Activated CD4-positive, alpha-beta T cell treated with anti-CD3 and anti-CD28 coated beads, Interleukin-2, amount 10 ng/mL, durations not matched to agents 24 days and 14 days (primary cell): Measurements from ENCODE around the gene NOP16. TPM values are rescaled to one million over a fixed set of nuclear protein-coding genes. Genes with fewer than 3 reads are reported as not detected.

ENCODE experiments used
- DNase-seq: peaks from one replicate; pipeline ENCODE4 v3.0.0; 2022
- H3K27ac Mint-ChIP-seq: one replicate; pipeline ENCODE4 v1.8.0; 2022; ENCODE audit warnings: mild to moderate bottlenecking, mixed read lengths
- H3K27me3 Mint-ChIP-seq: one replicate; pipeline ENCODE4 v1.8.0; 2022; ENCODE audit warnings: mixed read lengths
- H3K36me3 Mint-ChIP-seq: one replicate; pipeline ENCODE4 v1.8.0; 2022; ENCODE audit warnings: low read depth, mild to moderate bottlenecking, mixed read lengths
- H3K4me1 Mint-ChIP-seq: one replicate; pipeline ENCODE4 v1.8.0; 2021; ENCODE audit warnings: mixed read lengths
- H3K4me3 Mint-ChIP-seq: one replicate; pipeline ENCODE4 v1.8.0; 2022; ENCODE audit warnings: mild to moderate bottlenecking, moderate library complexity, mixed read lengths
- H3K9me3 Mint-ChIP-seq: one replicate; pipeline ENCODE4 v1.8.0; 2021; ENCODE audit warnings: mixed read lengths
- intact Hi-C: fragments of 100-400 bp; cut with micrococcal nuclease; formaldehyde crosslinking; loops from one replicate; pipeline ENCODE4 v1.15.1; 2023
- total RNA-seq: library from RNA; stranded (reverse); gene quantifications from 2 replicates; pipeline ENCODE4 v1.2.3, GENCODE V29; 2022

NOP16 gene
- total RNA-seq, 1 donor from 2014 or later: 109 TPM

DNA sequence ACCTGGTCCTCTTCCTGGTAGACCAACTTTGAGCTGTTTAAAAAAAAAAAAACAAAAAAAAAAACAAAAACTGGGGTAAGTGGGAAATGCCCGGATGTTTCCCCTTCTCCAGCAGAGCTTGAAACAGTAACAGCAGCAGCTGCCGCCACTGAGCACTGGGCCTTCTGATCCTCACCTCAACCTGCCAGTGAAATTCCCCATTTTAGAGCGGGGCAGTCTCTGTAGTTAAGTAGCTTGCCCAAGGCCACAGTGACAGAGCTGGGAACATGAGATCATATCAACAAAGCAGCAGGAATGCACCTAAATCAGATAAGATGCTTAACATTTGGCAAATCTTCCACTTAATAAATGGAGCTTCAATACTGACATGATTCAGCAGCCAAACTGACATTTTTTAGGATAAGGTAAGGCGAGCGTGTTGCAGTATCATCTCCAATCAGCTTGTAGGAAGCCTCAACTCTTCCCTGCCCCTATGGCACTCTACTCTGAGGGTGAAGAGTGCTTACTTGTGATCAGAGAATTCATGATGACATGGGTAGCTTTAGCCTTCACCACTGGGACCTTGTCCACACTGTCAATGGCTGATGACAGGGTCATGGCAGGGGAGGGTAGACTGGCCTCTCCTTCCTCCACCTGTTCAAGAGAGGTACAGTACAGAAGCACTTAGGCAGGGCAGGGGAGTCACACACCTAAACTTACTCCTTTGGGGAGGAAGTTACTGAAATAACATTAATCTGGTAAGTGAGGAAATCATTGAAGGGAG lies 36.1 kb downstream of the NOP16 start:
- H3K4me1 Mint-ChIP-seq: peaks cover under 1% of the 10 kb centered on the region
- no peak for DNase-seq
- no peaks in the 10 kb centered on the region for H3K27me3 Mint-ChIP-seq
- no peak overlapping the region for H3K27ac Mint-ChIP-seq
- no peak overlapping the region for H3K4me3 Mint-ChIP-seq
- intact Hi-C loops: no loop called here
- H3K9me3 Mint-ChIP-seq: no peaks in the 10 kb centered on the region
- H3K36me3 Mint-ChIP-seq: peaks cover 66% of the 10 kb centered on the region

DNA sequence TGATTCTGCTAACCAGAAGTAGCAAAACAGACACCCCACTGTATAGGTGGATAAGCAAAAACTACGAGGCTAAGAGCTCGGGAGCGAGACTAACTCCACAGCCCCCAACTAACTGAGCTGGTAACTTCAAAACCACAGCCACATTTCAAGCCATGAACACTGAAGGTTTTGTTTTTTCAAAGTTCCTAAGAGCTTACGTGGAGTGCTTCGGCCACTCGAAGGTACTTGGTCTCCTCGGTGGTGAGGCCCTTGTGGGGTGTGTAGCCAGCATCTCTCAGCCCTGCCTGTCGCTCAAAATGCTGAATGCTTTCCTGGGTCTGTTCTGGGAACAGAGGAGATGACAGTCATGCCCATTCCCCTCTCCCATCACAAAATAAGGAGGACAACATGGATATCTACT lies 38.0 kb downstream of the NOP16 start:
- Mint-ChIP-seq H3K36me3 (peaks cover 72% of the 10 kb centered on the region), H3K27ac (no peak overlapping the region), H3K4me3 (no peak overlapping the region), H3K27me3 (no peaks in the 10 kb centered on the region), H3K9me3 (no peaks in the 10 kb centered on the region), H3K4me1 (no peaks in the 10 kb centered on the region)
- DNase-seq: no peak
- intact Hi-C loops: no loop called here

DNA sequence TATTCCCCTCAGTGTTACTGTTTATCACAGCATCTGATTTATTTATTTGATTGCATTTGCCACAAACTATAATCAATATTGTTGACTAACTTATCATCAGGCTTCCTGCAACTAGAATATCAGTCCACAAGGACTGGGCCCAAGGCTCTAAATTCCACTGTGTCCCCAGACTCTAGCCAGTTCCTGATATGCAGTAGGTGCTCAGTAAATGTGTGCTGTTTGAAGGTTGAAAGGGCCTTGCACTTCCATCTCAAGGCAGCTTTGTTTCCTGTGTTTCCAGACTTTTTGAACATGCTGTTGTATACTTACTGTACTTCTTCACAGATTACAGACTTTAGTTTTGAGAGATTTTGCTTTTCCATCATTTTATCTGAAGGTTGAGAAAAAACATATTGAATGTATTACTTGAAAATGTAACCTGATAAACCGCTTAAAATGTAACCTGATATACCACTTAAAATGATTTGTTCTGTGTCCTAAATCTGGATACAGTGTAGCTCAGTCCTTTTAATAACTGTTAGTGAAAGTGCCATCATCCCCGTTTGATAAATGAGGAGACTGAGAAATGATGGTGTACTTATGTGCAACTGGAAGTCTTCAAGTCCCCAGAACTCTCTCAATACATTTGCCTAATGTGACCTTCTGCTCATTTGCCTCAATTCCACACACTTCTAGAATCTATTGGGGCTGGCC lies 45.5 kb downstream of the NOP16 start:
- Mint-ChIP-seq H3K9me3 (no peaks in the 10 kb centered on the region), H3K27ac (no peak overlapping the region), H3K36me3 (peaks cover 30% of the 10 kb centered on the region), H3K4me3 (no peak overlapping the region), H3K27me3 (no peaks in the 10 kb centered on the region), H3K4me1 (no peaks in the 10 kb centered on the region)
- intact Hi-C loops: no loop called here
- no peak for DNase-seq

GRCh38 chr5:176342158-176342483 lies 46.3 kb downstream of the NOP16 start:
- H3K4me3 Mint-ChIP-seq: no peak overlapping the region
- H3K27ac Mint-ChIP-seq: no peak overlapping the region
- DNase-seq: no peak
- H3K27me3 Mint-ChIP-seq: no peaks in the 10 kb centered on the region
- intact Hi-C loops: no loop called here
- no peaks in the 10 kb centered on the region for H3K4me1 Mint-ChIP-seq
- peaks cover 32% of the 10 kb centered on the region for H3K36me3 Mint-ChIP-seq
- no peaks in the 10 kb centered on the region for H3K9me3 Mint-ChIP-seq

GRCh38 chr5:176341325-176342157 lies 46.9 kb downstream of the NOP16 start:
- Mint-ChIP-seq H3K4me1 (no peaks in the 10 kb centered on the region), H3K27ac (no peak overlapping the region), H3K4me3 (no peak overlapping the region), H3K36me3 (peaks cover 35% of the 10 kb centered on the region), H3K27me3 (no peaks in the 10 kb centered on the region), H3K9me3 (no peaks in the 10 kb centered on the region)
- intact Hi-C loops: no loop called here
- DNase-seq: no peak

- Mint-ChIP-seq H3K36me3 (peaks cover 31% of the 10 kb centered on the region), H3K27ac (no peak overlapping the region), H3K4me1 (no peaks in the 10 kb centered on the region), H3K9me3 (peaks cover 3% of the 10 kb centered on the region), H3K4me3 (no peak overlapping the region), H3K27me3 (no peaks in the 10 kb centered on the region)
- intact Hi-C loops: no loop called here
- no peak for DNase-seq
These were observed 49.1 kb downstream of the NOP16 start for GRCh38 chr5:176339304-176339703.

- Mint-ChIP-seq H3K4me3 (no peak overlapping the region), H3K36me3 (peaks cover 38% of the 10 kb centered on the region), H3K27ac (no peak overlapping the region), H3K9me3 (peaks cover 10% of the 10 kb centered on the region), H3K27me3 (no peaks in the 10 kb centered on the region), H3K4me1 (no peaks in the 10 kb centered on the region)
- intact Hi-C loops: no loop called here
- DNase-seq: no peak
These were observed 50.5 kb downstream of the NOP16 start for GRCh38 chr5:176337913-176338312.

- Mint-ChIP-seq H3K27me3 (no peaks in the 10 kb centered on the region), H3K4me1 (no peaks in the 10 kb centered on the region), H3K27ac (no peak overlapping the region), H3K4me3 (no peak overlapping the region), H3K36me3 (peaks cover 41% of the 10 kb centered on the region), H3K9me3 (peaks cover 10% of the 10 kb centered on the region)
- intact Hi-C loops: no loop called here
- no peak for DNase-seq
These were observed 54.2 kb downstream of the NOP16 start for GRCh38 chr5:176334031-176334770.

Other genes with a start within 250 kb of the NOP16 start
- 36.3 and 37.0 TPM in 2 replicates for gene SIMC1, start 150.2 kb downstream of the NOP16 start, total RNA-seq
- gene KIAA1191, start 26.8 kb downstream of the NOP16 start, total RNA-seq: 55.5 and 59.7 TPM in 2 replicates
- 18.1 and 22.2 TPM in 2 replicates for gene ARL10, start 23.1 kb downstream of the NOP16 start, total RNA-seq
- 96.4 and 104 TPM in 2 replicates for gene HIGD2A, start 153 bp upstream of the NOP16 start, total RNA-seq
- 71.5 and 76.2 TPM in 2 replicates for gene CLTB, start 27.9 kb upstream of the NOP16 start, total RNA-seq
- gene FAF2, start 59.8 kb upstream of the NOP16 start, total RNA-seq: 42.8 and 43.9 TPM in 2 replicates
- 71.4 and 74.0 TPM in 2 replicates for gene RNF44, start 148.8 kb upstream of the NOP16 start, total RNA-seq
- gene CDHR2, start 160.7 kb upstream of the NOP16 start, total RNA-seq: 0.35 and 0.45 TPM in 2 replicates
- 3.7 TPM in 2 replicates for gene GPRIN1, start 221.6 kb upstream of the NOP16 start, total RNA-seq
- gene SNCB, start 241.9 kb upstream of the NOP16 start, total RNA-seq: not detected in 2 replicates
- not detected in 2 replicates for gene EIF4E1B, start 242.1 kb upstream of the NOP16 start, total RNA-seq